SK-N-SH (cell line): Measurements from ENCODE around the gene SLIT1. TPM values are rescaled to one million over a fixed set of nuclear protein-coding genes. Genes with fewer than 3 reads are reported as not detected.
A peak's percentile ranks its signal among the peaks of the same experiment; 100 is the strongest.

Experiments
- CTCF ChIA-PET: fragments of 300-600, 350-600 bp; formaldehyde crosslinking; extraction: SDS; loops from one replicate; lab custom pipeline; 2021; lab: Yijun Ruan, JAX
- POLR2A ChIA-PET: fragments of 350-600 bp; sonication (Branson Sonifier 250); formaldehyde crosslinking; extraction: SDS; loops from one replicate; lab custom pipeline; 2020; ENCODE audit warnings: antibody characterized with exemption, inconsistent platforms; lab: Yijun Ruan, JAX
- DNase-seq: peaks from one replicate; pipeline ENCODE4 v3.0.0; 2012
- H2AFZ ChIP-seq: fragments of 200-600 bp; sonication (generic); 2 replicates; pipeline ENCODE4 v1.8.1; 2016; ENCODE audit warnings: antibody characterized with exemption, mild to moderate bottlenecking, low read depth
- H3F3A ChIP-seq: fragments of 200-600 bp; sonication (generic); replicated peaks from 2 replicates; pipeline ENCODE3; 2016; ENCODE audit warnings: antibody characterized with exemption, mild to moderate bottlenecking; ENCODE audit not compliant: insufficient read depth
- H3K27ac ChIP-seq, 2 experiments: fragments of 200-500 bp in 1 of 2; fragments of 200-600 bp in 1 of 2; sonication (Bioruptor generic) in 1 of 2; sonication (generic), shearing (Covaris generic) in 1 of 2; 2 replicates each; pipeline versions ENCODE4 v1.5.1 to v1.6.1; 2014 to 2016; ENCODE audit warnings: low read depth in 2 of 2, inconsistent platforms in 1 of 2, low read length in 1 of 2, mild to moderate bottlenecking in 1 of 2, mixed read lengths in 1 of 2
- H3K27me3 ChIP-seq: fragments of 200-600 bp; sonication (generic), shearing (Covaris generic); 2 replicates; pipeline ENCODE4 v1.6.1; 2016; ENCODE audit warnings: mixed run types; ENCODE audit not compliant: insufficient read depth
- H3K36me3 ChIP-seq, 2 experiments: fragments of 200-500 bp in 1 of 2; fragments of 200-600 bp in 1 of 2; sonication (Bioruptor generic) in 1 of 2; sonication (generic) in 1 of 2; replicated peaks in 1 of 2; 2 replicates each; pipeline versions ENCODE3 to v1.5.1; 2014 to 2016; ENCODE audit warnings: low read length in 1 of 2, mild to moderate bottlenecking in 1 of 2; ENCODE audit not compliant: insufficient read depth in 2 of 2, control insufficient read depth in 1 of 2
- H3K4me1 ChIP-seq, 2 experiments: fragments of 200-500 bp in 1 of 2; fragments of 200-600 bp in 1 of 2; sonication (Bioruptor generic) in 1 of 2; sonication (generic), shearing (Covaris generic) in 1 of 2; 2 replicates each; pipeline versions ENCODE4 v1.5.1 to v1.6.1; 2014 to 2016; ENCODE audit warnings: low read depth in 1 of 2, low read length in 1 of 2, mixed run types in 1 of 2; ENCODE audit not compliant: insufficient read depth in 2 of 2, control insufficient read depth in 1 of 2
- H3K4me2 ChIP-seq: fragments of 200-600 bp; sonication (generic), shearing (Covaris generic); 2 replicates; pipeline ENCODE4 v1.6.1; 2017; ENCODE audit warnings: mixed run types
- H3K4me3 ChIP-seq, 2 experiments: fragments of 200-500 bp in 1 of 2; fragments of 200-600 bp in 1 of 2; sonication (Bioruptor generic) in 1 of 2; sonication (generic), shearing (Covaris generic) in 1 of 2; 2 replicates each; pipeline versions ENCODE4 v1.5.1 to v1.8.1; 2014 to 2016; ENCODE audit warnings: low read depth in 2 of 2, inconsistent platforms in 1 of 2, low read length in 1 of 2, mild to moderate bottlenecking in 1 of 2, mixed read lengths in 1 of 2, moderate library complexity in 1 of 2
- H3K79me2 ChIP-seq: fragments of 200-600 bp; sonication (generic); 2 replicates; pipeline ENCODE4 v1.8.1; 2017; ENCODE audit warnings: mild to moderate bottlenecking; ENCODE audit not compliant: insufficient read depth
- H3K9ac ChIP-seq: fragments of 200-600 bp; sonication (generic); 2 replicates; pipeline ENCODE4 v1.6.1; 2017; ENCODE audit warnings: mixed run types
- H3K9me2 ChIP-seq: fragments of 200-600 bp; sonication (generic); 2 replicates; pipeline ENCODE4 v1.6.1; 2017; ENCODE audit warnings: mixed run types
- H3K9me3 ChIP-seq: fragments of 200-600 bp; sonication (generic); 2 replicates; pipeline ENCODE4 v1.6.1; 2017; ENCODE audit warnings: mixed run types, mild to moderate bottlenecking, moderate library complexity
- H4K20me1 ChIP-seq: fragments of 200-600 bp; sonication (generic); 2 replicates; pipeline ENCODE4 v1.6.1; 2017; ENCODE audit warnings: mild to moderate bottlenecking, mixed run types; ENCODE audit not compliant: insufficient read depth
- CHD2 ChIP-seq: fragments of 150-350 bp; IDR thresholded peaks from 2 replicates; pipeline ENCODE4 v1.6.1; 2018; ENCODE audit warnings: low read length; ENCODE audit not compliant: partially characterized antibody
- CTCF ChIP-seq: fragments of 200-600 bp; sonication (generic); IDR thresholded peaks from 2 replicates; pipeline ENCODE4 v1.6.1; 2017; ENCODE audit warnings: antibody characterized with exemption, mild to moderate bottlenecking, moderate library complexity
- ELF1 ChIP-seq: IDR thresholded peaks from 2 replicates; pipeline ENCODE4 v1.4.0; 2012
- EZH2phosphoT487 ChIP-seq: fragments of 200-600 bp; sonication (generic); IDR thresholded peaks from 2 replicates; pipeline ENCODE4 v1.6.1; 2017; ENCODE audit warnings: low read depth, mixed run types, mild to moderate bottlenecking, antibody characterized with exemption, moderate library complexity, borderline replicate concordance
- FOXM1 ChIP-seq: IDR thresholded peaks from 2 replicates; pipeline ENCODE4 v1.4.0; 2012; ENCODE audit warnings: low read depth, mild to moderate bottlenecking
- GATA2 ChIP-seq: sonication (generic); formaldehyde crosslinking; IDR thresholded peaks from 2 replicates; pipeline ENCODE4 v1.5.0; 2020; ENCODE audit warnings: mild to moderate bottlenecking, missing genetic modification reagents
- JUND ChIP-seq: IDR thresholded peaks from 2 replicates; pipeline ENCODE4 v1.4.0; 2012
- MAX ChIP-seq: IDR thresholded peaks from 2 replicates; pipeline ENCODE4 v1.4.0; 2012; ENCODE audit warnings: low read depth
- MXI1 ChIP-seq: IDR thresholded peaks from 2 replicates; pipeline ENCODE4 v1.6.1; 2012; ENCODE audit warnings: mild to moderate bottlenecking, low read depth, low read length, improper control_type of control experiment
- PBX3 ChIP-seq: IDR thresholded peaks from 2 replicates; pipeline ENCODE4; 2012
- POLR2AphosphoS5 ChIP-seq: IDR thresholded peaks from 2 replicates; pipeline ENCODE4 v1.6.1; 2012; ENCODE audit warnings: low read depth, low read length
- RAD21 ChIP-seq: IDR thresholded peaks from 2 replicates; pipeline ENCODE4 v1.6.1; 2012; ENCODE audit warnings: mild to moderate bottlenecking, low read length
- RCOR1 ChIP-seq: fragments of 150-350 bp; IDR thresholded peaks from 2 replicates; pipeline ENCODE4 v1.6.1; 2017; ENCODE audit warnings: antibody characterized with exemption, low read length
- SMC3 ChIP-seq: IDR thresholded peaks from 2 replicates; pipeline ENCODE4 v1.6.1; 2012; ENCODE audit warnings: low read depth, low read length, improper control_type of control experiment
- TAF1 ChIP-seq: IDR thresholded peaks from 2 replicates; pipeline ENCODE4 v1.6.1; 2012; ENCODE audit warnings: low read depth, mild to moderate bottlenecking, low read length, moderate library complexity, borderline replicate concordance
- TCF12 ChIP-seq: IDR thresholded peaks from 2 replicates; pipeline ENCODE4 v1.4.0; 2012
- YY1 ChIP-seq: IDR thresholded peaks from 2 replicates; pipeline ENCODE4 v1.4.0; 2012; ENCODE audit warnings: low read depth, mild to moderate bottlenecking
- WGBS: methylation state at CpG from one replicate; pipeline ENCODE4 v1.1.6; 2017; ENCODE audit warnings: low lambda C conversion rate; 5-methylcytosine and 5-hydroxymethylcytosine counted together
- polyA plus RNA-seq, 3 experiments: library from polyadenylated mRNA; depleted of rRNA; stranded (reverse); fragments of >200 nt; gene quantifications; 2 replicates each; pipeline ENCODE4 v1.2.3, GENCODE V29; 2012

SLIT1 gene
- polyA plus RNA-seq, 1 of the 3 experiments (the other 2 are of a cell fraction), result 0.05 TPM

GRCh38 chr10:97028126-97028831 is 157.5 kb downstream of the SLIT1 start:
- TF ChIP-seq TAF1 (no peak), PBX3 (no peak), TCF12 (no peak), FOXM1 (no peak), CHD2 (no peak), JUND (no peak), ELF1 (no peak), EZH2phosphoT487 (no peak), MAX (no peak), GATA2 (CRISPR knock-in tag) (no peak), MXI1 (no peak), RCOR1 (no peak)
- TF ChIP-seq, all 33 proteins: peak for 0
- Histone ChIP-seq H3K79me2 (no peaks in the 10 kb centered on the region), H3K4me1 (peaks cover 0 to 16% of the 10 kb centered on the region in 2 experiments; a peak in 1 of 4 replicates), H3K27ac (no peak overlapping the region), H2AFZ (no peak overlapping the region), H3K9me3 (no peaks in the 10 kb centered on the region), H4K20me1 (no peaks in the 10 kb centered on the region; the same call in 1 of the 2 replicates), H3K36me3 (no peaks in the 10 kb centered on the region), H3K4me3 (no peak overlapping the region), H3K4me2 (no peak overlapping the region), H3K9ac (no peak overlapping the region), H3F3A (peaks cover 25% of the 10 kb centered on the region), H3K9me2 (no peaks in the 10 kb centered on the region), H3K27me3 (no peaks in the 10 kb centered on the region)
- DNase-seq, result no peak
- ChIA-PET POLR2A (no interaction called here), CTCF (interaction anchor here (0.5 to 6.4 kb wide), 5 partner anchors 9 to 224 kb away, joined by 3 to 75 read pairs (median 4); no protein-coding TSS in a partner anchor)
- whole genome bisulfite sequencing, result 74% methylated on average over 2 of the region's 2 CpGs

- Histone ChIP-seq H3K9ac (no peak overlapping the region), H2AFZ (no peak overlapping the region), H3K9me3 (no peaks in the 10 kb centered on the region), H3K79me2 (no peaks in the 10 kb centered on the region), H3F3A (peaks cover 27% of the 10 kb centered on the region), H3K9me2 (no peaks in the 10 kb centered on the region), H3K4me1 (peaks cover 0 to 16% of the 10 kb centered on the region in 2 experiments; a peak in 1 of 4 replicates), H4K20me1 (no peaks in the 10 kb centered on the region; the same call in 1 of the 2 replicates), H3K4me3 (no peak overlapping the region), H3K4me2 (no peak overlapping the region), H3K27me3 (no peaks in the 10 kb centered on the region), H3K27ac (no peak overlapping the region), H3K36me3 (no peaks in the 10 kb centered on the region)
- CTCF ChIA-PET, result interaction anchor here (0.6 to 6.4 kb wide), 49 partner anchors 8 to 655 kb away, joined by 3 to 75 read pairs (median 4); no protein-coding TSS in a partner anchor
- peak; percentile 70 for DNase-seq
- POLR2A ChIA-PET, result no interaction called here
- TF ChIP-seq POLR2AphosphoS5 (no peak), RAD21 (peak; percentile 64), CTCF (peak; percentile 66), SMC3 (peak; percentile 60), YY1 (no peak)
- 83% methylated on average over 8 of the region's 9 CpGs for WGBS
Observed at GRCh38 chr10:97025613-97026242, 160.0 kb downstream of the SLIT1 start.
